HG02588 (cell line): ENCODE data around the gene PLAGL1.
"Not testable (repeated sequence)": the region's sequence is repeated elsewhere in the genome, so short reads cannot be mapped to it uniquely, and the experiment has no call there.

Source experiments
- ATAC-seq: cut with Tn5 transposase; IDR thresholded peaks from one replicate; pipeline ENCODE4 v1.9.1; 2021; ENCODE audit warnings: mild to moderate bottlenecking, moderate library complexity; ENCODE audit not compliant: unreplicated experiment

Gene PLAGL1

DNA sequence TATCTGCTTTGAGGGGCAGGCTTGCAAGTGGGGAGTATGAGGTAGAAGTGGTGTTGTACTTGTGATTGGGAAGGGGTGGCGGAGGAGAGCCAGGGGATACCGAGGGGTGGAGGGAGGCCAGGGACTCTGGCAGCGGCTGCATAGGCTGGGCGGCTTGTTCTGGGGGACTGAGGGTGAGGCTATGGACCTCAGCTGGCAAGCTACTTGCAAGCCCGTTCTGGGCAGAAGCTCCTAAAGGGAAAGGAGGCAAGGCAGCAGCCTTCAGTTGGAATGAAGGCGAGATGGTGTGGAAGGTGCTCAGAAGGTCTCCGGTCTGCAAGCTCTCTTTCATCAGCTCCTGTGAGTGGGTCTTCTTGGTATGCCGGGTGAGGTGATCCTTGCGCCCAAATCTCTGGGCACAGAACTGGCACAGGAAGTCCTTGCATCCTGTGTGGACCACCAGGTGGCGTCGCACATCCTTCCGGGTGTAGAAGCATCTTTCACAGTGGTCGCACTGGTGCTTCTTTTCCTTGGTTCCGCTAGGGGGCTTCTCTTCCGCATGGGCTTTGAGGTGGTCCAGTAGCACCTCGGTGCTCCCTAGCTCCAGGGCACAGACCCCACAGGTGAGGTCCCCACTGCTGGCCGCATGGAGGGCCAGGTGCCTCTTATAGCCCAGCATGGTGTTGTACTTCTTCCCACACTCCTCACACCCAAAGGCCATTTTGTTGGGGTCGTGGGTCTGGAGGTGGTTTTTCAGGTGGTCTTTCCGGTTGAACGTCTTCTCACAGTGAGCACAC is 66.0 kb downstream of the PLAGL1 start:
- no peak for ATAC-seq

DNA sequence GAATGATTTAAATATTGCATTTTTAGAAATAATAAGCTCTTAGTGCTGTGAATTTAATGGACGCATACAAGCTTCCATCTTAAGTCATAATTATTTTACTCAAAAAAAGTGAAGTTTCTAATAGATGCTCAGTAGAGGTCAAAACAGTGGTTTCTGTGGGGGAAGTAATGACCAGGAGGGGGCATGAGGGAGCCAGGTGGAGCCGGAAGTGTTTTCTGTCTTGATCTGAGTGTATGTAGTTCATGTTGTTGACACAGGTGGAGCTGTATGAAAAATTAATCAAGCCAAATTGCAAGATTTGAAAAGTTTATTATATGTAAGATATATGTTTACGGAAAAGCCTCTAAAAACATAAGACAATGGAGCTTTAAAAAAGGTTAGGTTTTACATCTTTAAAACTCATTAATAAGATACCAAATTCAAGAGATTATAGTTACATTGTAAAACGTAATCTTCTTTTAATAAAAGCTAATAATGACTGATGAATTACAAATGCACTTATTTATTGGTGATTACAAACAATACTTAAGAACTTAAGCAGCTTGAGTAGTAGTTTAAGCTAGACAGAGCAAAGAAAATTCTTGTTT is 68.0 kb downstream of the PLAGL1 start:
- peak; percentile 99 for ATAC-seq

DNA sequence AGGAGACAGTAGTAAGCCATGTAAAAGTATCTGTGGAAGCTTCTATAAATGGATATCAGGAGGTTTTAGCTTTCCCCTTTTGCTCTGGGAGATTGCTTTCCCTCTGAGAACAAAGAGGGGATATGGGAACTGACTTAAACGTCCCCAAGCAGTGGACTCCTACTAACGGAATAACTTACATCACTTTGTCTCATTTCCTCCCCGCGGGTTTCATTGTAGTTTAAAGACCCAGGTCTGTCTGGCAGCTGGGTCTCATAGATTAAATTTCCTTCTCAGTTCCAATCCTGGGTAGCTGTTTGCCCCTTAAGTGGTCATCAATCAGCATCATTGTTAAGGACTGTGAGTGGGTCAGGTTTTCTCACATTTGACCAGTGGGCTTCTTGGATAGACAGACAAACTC is 68.7 kb downstream of the PLAGL1 start:
- no peak for ATAC-seq

DNA sequence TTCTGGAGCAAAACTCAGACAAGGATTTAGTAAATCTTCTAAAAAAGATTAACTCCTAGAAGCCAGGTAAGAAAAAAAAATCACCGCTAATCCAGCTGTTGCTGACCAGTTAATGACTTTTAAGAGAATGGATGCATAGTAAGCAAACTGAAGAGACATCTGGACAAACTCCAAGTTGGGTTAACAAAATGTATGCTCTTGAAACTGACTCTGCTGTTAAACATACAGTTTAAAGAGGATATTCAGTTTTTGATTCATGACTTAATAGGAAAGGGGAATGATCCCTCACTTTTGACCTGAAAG is 70.4 kb downstream of the PLAGL1 start:
- no peak for ATAC-seq

DNA sequence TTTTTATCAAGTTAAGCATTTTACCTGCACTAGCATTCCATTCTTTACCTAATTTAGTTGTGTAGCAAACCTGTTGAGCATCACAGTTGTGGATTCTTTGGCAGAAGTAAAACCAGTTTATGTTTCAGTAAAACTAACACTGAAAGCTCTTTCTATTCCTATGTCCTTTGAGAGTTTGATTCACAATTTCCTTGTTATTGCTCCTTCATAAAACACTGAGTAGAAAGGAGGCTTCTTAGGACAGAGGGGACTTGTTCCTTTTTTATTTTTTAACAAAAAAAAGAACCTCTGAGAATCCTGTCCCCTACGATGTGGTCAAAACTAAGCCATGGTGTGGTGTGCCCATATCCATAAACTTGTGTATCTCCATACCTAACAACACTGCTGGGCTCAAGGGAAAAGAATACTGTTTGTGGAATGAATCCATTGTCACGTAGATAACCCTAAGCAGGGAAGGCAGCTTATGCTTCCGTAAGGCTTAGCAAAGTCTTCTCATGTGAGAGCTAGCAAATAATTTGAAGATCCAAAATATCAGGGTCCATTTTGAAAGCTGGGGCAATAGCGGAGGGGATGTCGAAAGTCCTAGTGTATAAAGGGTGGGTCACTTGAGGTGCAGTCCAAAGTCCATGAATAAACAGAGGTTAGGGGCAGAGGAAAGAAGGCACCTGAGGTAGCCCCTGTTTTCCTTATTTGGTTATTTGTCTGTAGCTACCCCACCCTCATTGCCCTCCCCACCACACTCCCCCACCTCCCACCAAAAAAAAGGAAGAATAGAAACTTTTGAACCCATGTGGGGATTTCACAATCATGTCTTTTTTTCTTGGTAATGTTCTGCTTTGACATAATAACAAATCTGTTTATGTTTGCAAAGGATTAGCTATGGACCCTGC is 71.0 kb downstream of the PLAGL1 start:
- no peak for ATAC-seq

DNA sequence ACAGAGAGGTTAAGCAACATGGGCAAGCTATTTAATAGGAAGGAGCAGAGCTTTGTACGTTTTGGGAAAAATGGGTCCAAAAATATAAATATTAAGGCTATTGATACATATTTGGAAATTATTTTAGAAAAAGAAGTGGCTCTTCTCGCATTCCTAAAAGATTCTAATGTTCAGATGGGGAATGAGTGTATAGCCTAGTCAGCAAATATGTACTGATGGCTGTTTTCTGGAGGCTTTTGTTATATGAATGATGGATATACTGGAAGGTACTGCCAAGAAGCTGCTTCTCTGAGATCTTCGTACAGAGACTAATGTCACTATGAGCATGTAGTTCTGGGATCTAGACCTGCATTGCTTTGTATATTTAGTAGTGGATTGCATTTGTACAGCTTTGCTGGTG is 71.7 kb downstream of the PLAGL1 start:
- no peak for ATAC-seq

DNA sequence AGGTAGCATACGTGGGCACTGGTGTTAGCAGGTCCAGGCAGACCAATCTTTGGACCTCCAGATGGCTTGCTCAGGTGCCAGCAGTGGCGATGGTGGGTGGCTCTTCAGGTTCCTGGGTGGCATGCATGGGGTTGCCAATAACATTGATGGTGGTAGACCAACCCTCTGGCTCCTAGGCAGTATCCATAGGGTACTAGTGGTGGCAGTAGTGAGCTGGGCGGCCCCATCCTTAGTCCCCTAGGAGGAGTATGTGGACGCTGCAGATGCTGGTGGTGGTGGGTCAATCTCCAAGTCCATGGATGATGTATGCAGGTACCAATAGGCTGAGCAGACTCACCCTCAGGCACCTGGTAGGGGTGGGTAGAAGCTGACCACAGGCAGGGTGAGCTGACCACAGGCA is 73.2 kb downstream of the PLAGL1 start:
- no peak for ATAC-seq

DNA sequence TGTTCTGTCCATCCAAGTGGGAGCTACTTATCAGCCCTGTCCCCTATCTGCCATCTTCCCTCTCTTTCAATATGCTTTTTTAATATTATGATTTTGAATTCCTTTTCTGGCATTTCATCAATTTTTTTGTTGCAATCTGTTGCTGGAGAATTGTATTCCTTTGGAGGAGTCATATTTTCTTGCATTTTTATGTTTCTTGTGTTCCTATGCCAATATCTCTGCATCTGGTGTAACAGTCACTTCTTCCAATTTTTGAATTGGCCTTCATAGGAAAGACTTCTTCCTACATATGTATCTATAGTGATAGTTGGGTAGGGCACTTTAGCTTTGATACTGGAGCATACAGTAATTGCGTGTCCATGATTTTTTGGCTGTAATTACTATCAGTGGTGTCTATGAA is 73.7 kb downstream of the PLAGL1 start:
- ATAC-seq: no peak

DNA sequence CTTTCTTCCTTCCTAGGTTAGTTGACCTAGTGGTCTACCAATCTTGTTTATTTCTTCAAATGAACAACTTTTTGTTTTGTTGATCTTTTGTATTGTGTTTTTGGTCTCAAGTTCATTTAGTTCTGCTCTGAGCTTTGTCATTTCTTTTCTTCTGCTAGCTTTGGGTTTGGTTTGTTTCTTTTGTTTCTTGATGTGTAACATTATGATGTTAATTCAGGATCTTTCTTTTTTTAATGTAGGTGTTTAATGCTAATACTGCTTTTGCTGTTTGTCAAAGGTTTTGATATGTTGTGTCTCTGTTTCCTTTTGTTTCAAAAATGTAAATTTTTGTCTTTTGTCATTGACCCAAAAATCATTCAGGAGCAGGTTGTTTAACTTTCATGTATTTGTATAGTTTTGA is 78.1 kb downstream of the PLAGL1 start:
- no peak for ATAC-seq

DNA sequence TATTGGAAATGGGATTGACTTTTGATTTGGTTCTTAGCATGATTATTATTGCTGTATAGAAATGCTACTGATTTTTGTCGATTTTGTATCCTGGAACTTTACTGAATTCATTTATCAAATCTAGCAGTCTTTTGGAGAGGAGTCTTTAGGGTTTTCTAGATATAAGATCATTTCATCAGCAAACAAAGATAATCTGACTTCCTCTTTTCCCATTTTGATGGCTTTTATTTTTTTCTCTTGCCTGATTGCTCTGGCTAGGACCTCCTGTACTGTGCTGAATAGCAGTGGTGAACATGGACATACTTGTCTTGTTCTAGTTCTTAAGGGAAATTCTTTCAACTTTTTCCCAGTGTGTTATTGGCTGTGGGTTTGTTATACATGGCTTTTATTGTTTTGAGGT is 79.2 kb downstream of the PLAGL1 start:
- ATAC-seq: no peak

DNA sequence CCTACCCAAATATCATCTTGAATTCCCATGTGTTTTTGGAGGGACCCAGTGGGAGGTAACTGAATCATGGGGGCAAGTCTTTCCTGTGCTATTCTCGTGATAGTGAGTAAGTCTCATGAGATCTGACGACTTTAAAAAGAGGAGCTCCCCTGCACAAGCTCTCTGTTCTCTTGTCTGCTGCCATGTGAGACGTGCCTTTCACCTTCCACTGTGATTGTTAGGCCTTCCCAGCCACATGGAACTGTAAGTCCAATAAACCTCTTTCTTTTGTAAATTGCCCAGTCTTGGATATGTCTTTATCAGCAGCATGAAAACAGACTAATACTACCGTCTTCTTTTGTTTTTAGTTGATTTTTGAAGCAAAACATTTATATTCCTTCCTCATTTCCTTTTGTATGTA is 91.0 kb downstream of the PLAGL1 start:
- not testable (repeated sequence) for ATAC-seq

DNA sequence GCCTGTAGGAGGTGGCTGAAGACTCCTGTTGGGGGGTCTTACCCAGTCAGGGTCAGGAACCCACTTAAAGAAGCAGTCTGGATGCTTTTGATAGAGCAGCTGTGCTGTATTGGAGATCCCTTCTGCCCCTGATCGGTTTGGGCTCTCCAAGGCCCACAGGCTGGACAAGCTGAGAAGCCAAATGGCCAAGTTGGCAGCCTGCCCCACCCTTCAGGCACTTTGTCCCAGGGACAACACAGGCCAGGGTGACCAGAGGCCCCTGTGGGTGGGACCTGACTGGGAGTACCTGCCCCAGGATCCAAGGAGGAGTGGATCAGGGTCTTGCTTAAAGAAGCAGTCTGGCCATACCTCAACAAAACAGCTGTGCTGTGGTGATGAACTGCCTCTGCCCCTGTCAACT is 95.4 kb downstream of the PLAGL1 start:
- ATAC-seq: no peak

DNA sequence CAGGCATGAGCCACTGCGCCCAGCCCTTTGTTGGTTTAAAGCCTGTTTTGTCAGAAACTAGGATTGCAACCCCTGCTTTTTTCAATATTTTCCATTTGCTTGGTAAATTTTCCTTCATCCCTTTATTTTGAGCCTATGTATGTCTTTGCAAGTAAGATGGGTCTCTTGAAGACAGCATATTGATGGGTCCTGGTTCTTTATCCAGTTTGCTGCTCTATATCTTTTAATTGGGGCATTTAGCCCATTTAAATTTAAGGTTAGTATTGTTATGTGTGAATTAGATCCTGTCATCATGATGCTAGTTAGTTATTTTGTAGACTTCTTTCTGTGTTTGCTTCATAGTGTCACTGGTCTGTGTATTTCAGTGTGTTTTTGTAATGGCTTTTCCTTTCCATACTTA is 97.0 kb downstream of the PLAGL1 start:
- ATAC-seq: no peak

DNA sequence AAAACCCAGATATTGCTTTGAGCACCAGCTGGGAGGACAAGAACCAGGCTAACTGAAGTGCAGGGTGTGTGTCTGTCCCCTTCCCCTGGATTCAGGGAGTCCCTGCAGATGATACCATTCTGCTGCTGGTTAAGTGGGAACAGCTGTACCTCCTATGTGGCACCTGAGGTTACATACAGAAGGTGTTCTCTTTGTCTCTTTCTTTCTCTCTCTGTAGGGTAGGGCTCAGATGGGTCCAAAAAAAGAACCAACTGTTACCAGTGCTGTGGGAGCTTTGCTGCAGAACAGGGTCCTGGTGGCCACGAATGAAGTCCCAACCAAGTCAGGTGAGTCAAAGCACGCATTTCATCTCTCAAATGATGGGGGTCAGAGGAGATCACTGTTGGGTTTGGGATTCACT is 105.2 kb downstream of the PLAGL1 start:
- ATAC-seq: no peak

DNA sequence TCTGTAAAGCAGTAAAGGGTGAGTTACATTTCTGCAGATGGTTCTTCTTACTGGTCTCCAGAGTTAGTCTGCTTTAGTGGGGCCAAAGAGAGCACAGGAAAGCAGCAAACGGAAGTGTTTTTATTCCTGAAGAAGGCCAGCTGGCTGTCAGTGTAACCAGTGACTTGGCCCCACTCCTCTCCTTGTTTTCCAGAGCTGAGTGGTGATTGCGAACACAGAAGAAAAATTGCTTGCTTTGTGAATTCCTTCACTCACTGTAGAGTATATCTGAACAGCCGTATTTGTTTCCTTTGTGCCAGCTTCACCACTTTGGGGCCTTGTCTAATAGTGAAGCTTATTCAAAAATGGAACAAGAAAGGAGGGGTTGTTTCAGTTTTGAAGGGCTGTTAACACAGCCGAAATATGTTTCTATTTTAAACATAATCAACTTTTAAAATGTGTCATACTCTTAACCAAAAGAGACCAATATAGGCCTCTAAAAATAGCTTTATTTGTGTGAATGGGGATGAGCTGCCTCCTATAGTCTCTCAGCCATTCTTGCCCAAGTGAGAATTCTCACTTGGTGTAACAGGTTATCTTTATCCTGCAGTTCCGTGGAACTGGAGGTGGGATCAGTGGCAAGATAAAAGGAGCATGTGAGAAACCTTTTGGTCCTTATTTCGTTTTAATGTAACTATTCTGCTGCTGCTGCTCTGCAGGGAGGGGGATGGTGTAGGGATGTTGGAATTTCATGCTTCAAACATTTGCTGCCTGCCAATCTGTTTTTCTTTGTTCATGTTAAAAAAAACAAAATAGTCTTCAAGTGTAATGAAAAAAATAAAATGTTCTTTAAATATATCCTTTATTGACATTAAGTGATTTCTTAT is 105.9 kb downstream of the PLAGL1 start:
- ATAC-seq: peak; percentile 94

DNA sequence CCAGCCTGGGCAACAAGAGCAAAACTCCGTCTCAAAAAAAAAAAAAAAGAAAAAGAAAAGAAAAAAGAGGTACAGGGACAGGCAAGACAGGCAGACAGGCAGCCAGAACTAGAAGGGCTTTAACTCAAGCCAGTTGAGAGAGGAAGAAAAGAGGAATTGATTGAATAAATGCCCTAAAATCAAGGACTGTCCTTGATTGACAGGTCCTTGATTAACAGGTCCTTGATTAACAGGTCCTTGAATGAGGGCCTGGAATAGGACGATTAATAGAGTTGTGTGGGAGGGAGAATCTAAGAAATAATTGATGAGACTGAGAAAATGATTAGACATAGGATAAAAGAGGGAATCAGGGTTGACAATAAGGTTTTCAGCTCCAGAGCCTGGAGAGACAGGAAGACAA is 107.7 kb downstream of the PLAGL1 start:
- ATAC-seq: no peak

DNA sequence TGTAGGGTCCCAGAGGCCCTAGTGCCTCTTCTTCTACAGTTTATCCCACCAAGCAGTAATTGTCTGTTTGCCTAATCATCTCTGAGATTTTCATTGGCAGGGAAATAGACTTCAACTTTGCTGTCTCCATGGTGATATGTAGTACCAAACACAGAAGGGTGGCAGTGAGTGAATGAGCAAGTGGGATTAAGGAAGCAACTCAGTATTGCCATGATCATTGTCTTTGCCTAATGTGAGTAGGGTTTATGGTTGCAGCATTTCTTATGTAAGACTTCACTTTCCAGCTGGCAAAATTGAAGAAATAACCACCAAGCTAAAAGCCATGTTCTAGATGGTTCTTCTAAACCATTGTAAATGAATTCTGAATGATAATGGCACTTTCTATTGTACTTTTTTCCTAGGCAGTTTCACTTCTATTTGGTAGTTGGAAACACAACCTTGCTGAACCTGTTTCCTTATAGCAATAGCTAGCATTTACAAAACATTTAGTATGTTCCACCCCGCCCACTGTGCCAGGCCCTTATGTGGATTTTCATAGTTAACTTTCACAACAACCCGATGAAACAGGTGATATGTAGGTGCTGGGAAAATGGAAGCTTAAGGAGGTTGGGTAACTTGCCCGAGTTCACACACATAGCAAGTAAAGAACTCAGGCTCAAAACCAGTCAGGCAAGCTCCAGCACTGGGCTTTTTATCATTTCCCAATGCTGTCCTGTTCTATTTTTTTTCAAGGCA is 111.8 kb downstream of the PLAGL1 start:
- no peak for ATAC-seq

DNA sequence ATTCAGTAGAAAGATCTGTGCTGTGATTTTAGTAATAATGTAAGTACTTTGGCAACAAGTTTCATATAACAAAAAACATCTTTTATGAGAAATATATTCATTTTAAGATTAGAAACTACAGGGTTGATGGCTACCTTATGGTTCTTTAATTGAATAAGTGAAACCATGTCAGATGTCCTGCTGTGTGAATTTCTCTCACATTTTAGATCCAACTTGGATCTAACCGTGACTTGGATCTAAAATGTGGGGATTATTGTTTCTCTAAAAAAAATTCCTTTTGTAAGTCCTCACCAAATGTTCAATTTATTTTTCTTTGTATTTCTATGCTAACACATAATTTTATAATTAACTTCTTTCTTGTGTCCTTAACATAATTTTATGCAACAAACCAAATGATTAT is 113.4 kb downstream of the PLAGL1 start:
- no peak for ATAC-seq
